Memory B cell (primary cell): ENCODE data around the gene DYNC2I2.
A peak's percentile ranks its signal among the peaks of the same experiment; 100 is the strongest.

Experiments used
- ATAC-seq: fragments of 150-1000 bp; cut with Tn5 transposase; 2 replicates; pipeline ENCODE4 v1.10.0; 2021; ENCODE audit warnings: low read depth, mild to moderate bottlenecking, moderate library complexity
- DNase-seq, 2 donors: peaks; one replicate each; pipeline ENCODE4 v3.0.0; 2022; ENCODE audit warnings: low spot score in 2 of 2
- H3K27ac Mint-ChIP-seq: one replicate; pipeline ENCODE4 v1.8.0; 2022; ENCODE audit warnings: mild to moderate bottlenecking, moderate library complexity, mixed read lengths
- H3K27me3 Mint-ChIP-seq: one replicate; pipeline ENCODE4 v1.8.0; 2022; ENCODE audit warnings: mixed read lengths
- H3K36me3 Mint-ChIP-seq: one replicate; pipeline ENCODE4 v1.8.0; 2022; ENCODE audit warnings: mild to moderate bottlenecking, mixed read lengths
- H3K4me1 Mint-ChIP-seq: one replicate; pipeline ENCODE4 v1.8.0; 2022; ENCODE audit warnings: mixed read lengths
- H3K4me3 Mint-ChIP-seq: one replicate; pipeline ENCODE4 v1.8.0; 2022; ENCODE audit warnings: mild to moderate bottlenecking, moderate library complexity, mixed read lengths
- H3K9me3 Mint-ChIP-seq: one replicate; pipeline ENCODE4 v1.8.0; 2022; ENCODE audit warnings: mixed read lengths

The DYNC2I2 gene

GRCh38 chr9:128690684-128691034 is 34.0 kb upstream of the DYNC2I2 start:
- H3K27ac Mint-ChIP-seq = peak overlapping the region; percentile 94
- H3K9me3 Mint-ChIP-seq = no peaks in the 10 kb centered on the region
- H3K27me3 Mint-ChIP-seq = no peaks in the 10 kb centered on the region
- H3K4me1 Mint-ChIP-seq = peaks cover 29% of the 10 kb centered on the region
- H3K36me3 Mint-ChIP-seq = peaks cover 15% of the 10 kb centered on the region
- ATAC-seq (no peak), DNase-seq (no peak)
- H3K4me3 Mint-ChIP-seq = peak overlapping the region; percentile 99

- Mint-ChIP-seq H3K27me3 (no peaks in the 10 kb centered on the region), H3K4me1 (peaks cover 34% of the 10 kb centered on the region), H3K27ac (peak overlapping the region; percentile 94), H3K4me3 (peak overlapping the region; percentile 99), H3K9me3 (no peaks in the 10 kb centered on the region), H3K36me3 (peaks cover 15% of the 10 kb centered on the region)
- ATAC-seq = peak; percentile 15
- DNase-seq = no peak
These were observed 33.4 kb upstream of the DYNC2I2 start for GRCh38 chr9:128689820-128690683.

- Mint-ChIP-seq H3K4me3 (peak overlapping the region; percentile 72), H3K9me3 (no peaks in the 10 kb centered on the region), H3K4me1 (peaks cover 41% of the 10 kb centered on the region), H3K36me3 (peaks cover 12% of the 10 kb centered on the region), H3K27ac (peak overlapping the region; percentile 88), H3K27me3 (no peaks in the 10 kb centered on the region)
- DNase-seq = no peak
- peak; percentile 24 for ATAC-seq
These were observed 32.7 kb upstream of the DYNC2I2 start for GRCh38 chr9:128689293-128689774.

- Mint-ChIP-seq H3K4me1 (peaks cover 41% of the 10 kb centered on the region), H3K27ac (peak within 1 kb of the TSS; percentile 88), H3K27me3 (no peaks in the 10 kb centered on the region), H3K4me3 (peak within 1 kb of the TSS; percentile 83), H3K9me3 (no peaks in the 10 kb centered on the region), H3K36me3 (peaks cover 11% of the 10 kb centered on the region)
- peak; percentile 84 to 92 for DNase-seq
- peak; percentile 76 for ATAC-seq
These were observed 32.0 kb upstream of the DYNC2I2 start, which contains the start of gene SET for GRCh38 chr9:128688501-128689292. Gene SET (plus strand): TSS chr9:128689222. CDS start chr9:128689583, 361 bp downstream.

GRCh38 chr9:128687453-128687852 is 30.8 kb upstream of the DYNC2I2 start:
- Mint-ChIP-seq H3K4me3 (peak overlapping the region; percentile 83), H3K9me3 (no peaks in the 10 kb centered on the region), H3K27ac (no peak overlapping the region), H3K4me1 (peaks cover 44% of the 10 kb centered on the region), H3K36me3 (peaks cover 7% of the 10 kb centered on the region), H3K27me3 (no peaks in the 10 kb centered on the region)
- ATAC-seq = no peak
- no peak for DNase-seq

GRCh38 chr9:128685636-128686489 is 29.2 kb upstream of the DYNC2I2 start:
- H3K27me3 Mint-ChIP-seq = no peaks in the 10 kb centered on the region
- peaks cover 42% of the 10 kb centered on the region for H3K4me1 Mint-ChIP-seq
- no peaks in the 10 kb centered on the region for H3K9me3 Mint-ChIP-seq
- peaks cover 5% of the 10 kb centered on the region for H3K36me3 Mint-ChIP-seq
- H3K4me3 Mint-ChIP-seq = peak overlapping the region; percentile 96
- ATAC-seq = no peak
- H3K27ac Mint-ChIP-seq = peak overlapping the region; percentile 97
- DNase-seq = no peak

GRCh38 chr9:128684325-128685199 is 27.9 kb upstream of the DYNC2I2 start:
- Mint-ChIP-seq H3K27ac (peak overlapping the region; percentile 97), H3K4me3 (peak overlapping the region; percentile 96), H3K36me3 (peaks cover 5% of the 10 kb centered on the region), H3K4me1 (peaks cover 40% of the 10 kb centered on the region), H3K9me3 (no peaks in the 10 kb centered on the region), H3K27me3 (no peaks in the 10 kb centered on the region)
- DNase-seq = peak; percentile 60 to 63
- ATAC-seq = peak; percentile 51

GRCh38 chr9:128684065-128684324 is 27.3 kb upstream of the DYNC2I2 start:
- peaks cover 40% of the 10 kb centered on the region for H3K4me1 Mint-ChIP-seq
- H3K27ac Mint-ChIP-seq = peak overlapping the region; percentile 97
- H3K4me3 Mint-ChIP-seq = peak overlapping the region; percentile 96
- peaks cover 5% of the 10 kb centered on the region for H3K36me3 Mint-ChIP-seq
- no peak for ATAC-seq
- H3K9me3 Mint-ChIP-seq = no peaks in the 10 kb centered on the region
- no peak for DNase-seq
- no peaks in the 10 kb centered on the region for H3K27me3 Mint-ChIP-seq

- no peaks in the 10 kb centered on the region for H3K9me3 Mint-ChIP-seq
- no peaks in the 10 kb centered on the region for H3K27me3 Mint-ChIP-seq
- H3K4me1 Mint-ChIP-seq = peaks cover 40% of the 10 kb centered on the region
- H3K4me3 Mint-ChIP-seq = peak overlapping the region; percentile 96
- ATAC-seq = peak; percentile 66
- H3K36me3 Mint-ChIP-seq = peaks cover 5% of the 10 kb centered on the region
- DNase-seq = peak; percentile 58 to 63
- peak overlapping the region; percentile 97 for H3K27ac Mint-ChIP-seq
These were observed 26.9 kb upstream of the DYNC2I2 start for GRCh38 chr9:128683340-128684064.

GRCh38 chr9:128677794-128678193 is 21.1 kb upstream of the DYNC2I2 start:
- Mint-ChIP-seq H3K36me3 (peaks cover 7% of the 10 kb centered on the region), H3K27me3 (no peaks in the 10 kb centered on the region), H3K27ac (no peak overlapping the region), H3K4me1 (peaks cover 7% of the 10 kb centered on the region), H3K9me3 (no peaks in the 10 kb centered on the region), H3K4me3 (no peak overlapping the region)
- no peak for ATAC-seq
- DNase-seq = no peak

- Mint-ChIP-seq H3K36me3 (peaks cover 4% of the 10 kb centered on the region), H3K27me3 (no peaks in the 10 kb centered on the region), H3K4me1 (peaks cover 3% of the 10 kb centered on the region), H3K27ac (no peak overlapping the region), H3K4me3 (no peak overlapping the region), H3K9me3 (no peaks in the 10 kb centered on the region)
- ATAC-seq (no peak), DNase-seq (no peak)
These were observed 18.7 kb upstream of the DYNC2I2 start for GRCh38 chr9:128675382-128675781.

GRCh38 chr9:128669786-128670185 is 13.1 kb upstream of the DYNC2I2 start:
- ATAC-seq (no peak), DNase-seq (no peak)
- Mint-ChIP-seq H3K27ac (peak overlapping the region; percentile 45), H3K36me3 (no peaks in the 10 kb centered on the region), H3K9me3 (no peaks in the 10 kb centered on the region), H3K4me3 (no peak overlapping the region), H3K4me1 (no peaks in the 10 kb centered on the region), H3K27me3 (no peaks in the 10 kb centered on the region)
